HepG2 (cell line): ENCODE data around the gene RPP21. TPM values are rescaled to one million over a fixed set of nuclear protein-coding genes. Genes with fewer than 3 reads are reported as not detected.

Experiments used
- ATAD3A ChIP-seq: sonication (generic); formaldehyde crosslinking; IDR thresholded peaks from 2 replicates; pipeline ENCODE4 v1.4.0; 2020; ENCODE audit warnings: missing genetic modification reagents
- ATF2 ChIP-seq: sonication (generic); formaldehyde crosslinking; IDR thresholded peaks from 2 replicates; pipeline ENCODE4 v1.4.0; 2020; ENCODE audit warnings: missing genetic modification reagents
- ATF7 ChIP-seq, 2 experiments: fragments of 450-650 bp in 1 of 2; sonication (generic) in 1 of 2; formaldehyde crosslinking in 1 of 2; IDR thresholded peaks; 2 replicates each; pipeline versions ENCODE4 v1.4.0 to v1.6.1; 2016 to 2020; ENCODE audit warnings: antibody characterized with exemption in 1 of 2, mild to moderate bottlenecking in 1 of 2, missing genetic modification reagents in 1 of 2
- CBX1 ChIP-seq: IDR thresholded peaks from one replicate; pipeline ENCODE4 v1.6.1; 2016; ENCODE audit warnings: antibody characterized with exemption, low read depth
- KAT7 ChIP-seq: IDR thresholded peaks from 2 replicates; pipeline ENCODE4 v1.6.1; 2018; ENCODE audit warnings: borderline replicate concordance, missing compliant biosample characterization
- PATZ1 ChIP-seq: sonication (generic); formaldehyde crosslinking; IDR thresholded peaks from 2 replicates; pipeline ENCODE4 v1.4.0; 2020; ENCODE audit warnings: missing genetic modification reagents
- RERE ChIP-seq: IDR thresholded peaks from 2 replicates; pipeline ENCODE4 v1.6.1; 2016; ENCODE audit warnings: low read depth, missing genetic modification reagents, missing compliant biosample characterization
- SNAI1 ChIP-seq: sonication (generic); formaldehyde crosslinking; IDR thresholded peaks from 2 replicates; pipeline ENCODE4 v1.5.0; 2020; ENCODE audit warnings: mild to moderate bottlenecking, missing genetic modification reagents, borderline replicate concordance
- TEAD3 ChIP-seq: optimal IDR thresholded peaks from 2 replicates; pipeline ENCODE3; 2016; ENCODE audit warnings: borderline replicate concordance
- USF2 ChIP-seq, 2 experiments: sonication (generic) in 1 of 2; formaldehyde crosslinking in 1 of 2; IDR thresholded peaks; 2 replicates each; pipeline versions ENCODE4 v1.5.1 to v1.6.1; 2011 to 2020; ENCODE audit warnings: borderline replicate concordance in 1 of 2, low read depth in 1 of 2, low read length in 1 of 2, mild to moderate bottlenecking in 1 of 2, missing genetic modification reagents in 1 of 2, moderate library complexity in 1 of 2
- ZFP90 ChIP-seq: sonication (generic); formaldehyde crosslinking; IDR thresholded peaks from 2 replicates; pipeline ENCODE4 v1.8.0; 2022; ENCODE audit warnings: missing genetic modification reagents, mild to moderate bottlenecking, inconsistent platforms, borderline replicate concordance
- ZMYM3 ChIP-seq: sonication (generic); formaldehyde crosslinking; IDR thresholded peaks from 2 replicates; pipeline ENCODE4 v1.5.1; 2020; ENCODE audit warnings: mild to moderate bottlenecking, missing genetic modification reagents
- ZNF329 ChIP-seq: sonication (generic); formaldehyde crosslinking; IDR thresholded peaks from 2 replicates; pipeline ENCODE4 v1.9.0; 2021; ENCODE audit warnings: low read depth, mild to moderate bottlenecking, missing genetic modification reagents
- ZNF605 ChIP-seq: sonication (generic); formaldehyde crosslinking; IDR thresholded peaks from 2 replicates; pipeline ENCODE4 v1.8.0; 2022; ENCODE audit warnings: mild to moderate bottlenecking, missing genetic modification reagents
- ZNF776 ChIP-seq: sonication (generic); formaldehyde crosslinking; IDR thresholded peaks from 2 replicates; pipeline ENCODE4 v1.4.0; 2020; ENCODE audit warnings: mild to moderate bottlenecking, missing genetic modification reagents
- polyA plus RNA-seq, 8 experiments: library from polyadenylated mRNA; depleted of rRNA in 3 of 8; stranded (reverse) in 7 of 8; unstranded in 1 of 8; fragments of >200 nt; fragmentation: Illumina TruSeq in 4 of 8; extraction: Trizol in 4 of 8; gene quantifications; 2 replicates each; pipeline versions ENCODE4 v1.2.1 to v1.2.3, GENCODE V29; 2011 to 2016; ENCODE audit warnings: low read depth in 4 of 8, missing spikeins in 1 of 8, mixed read lengths in 1 of 8; ENCODE audit not compliant: insufficient read depth in 1 of 8
- total RNA-seq, 5 experiments: library from RNA; depleted of rRNA; stranded (reverse); fragments of >200 nt; fragmentation: Illumina TruSeq; extraction: Trizol; gene quantifications; 2 replicates each; pipeline ENCODE4 v1.2.3, GENCODE V29; 2016; ENCODE audit warnings: low read depth in 1 of 5

The RPP21 gene
- total and polyA plus RNA-seq, 2 of the 13 experiments (the other 11 are each of a cell fraction or from before 2014, with no cell fraction given), result 53.1 to 72.3 TPM

GRCh38 chr6:30344868-30345671, at the start of gene RPP21 (continued):
- TF ChIP-seq ATF7 (IDR thresholded peaks at IDR 0.05) (no peak), ATF7 (CRISPR knock-in tag; IDR thresholded peaks at IDR 0.05) (no peak), PATZ1 (CRISPR knock-in tag) (peak; percentile 88), SNAI1 (CRISPR knock-in tag) (no peak), CBX1 (no peak), ATF2 (CRISPR knock-in tag) (peak; percentile 65; the same call in 1 of the 2 replicates), ZNF605 (no peak), USF2 (IDR thresholded peaks at IDR 0.05; ENCODE audit: low read depth, low read length) (no peak), USF2 (CRISPR knock-in tag; IDR thresholded peaks at IDR 0.05; ENCODE audit: borderline replicate concordance) (no peak; the same call in 1 of the 2 replicates), ZNF329 (CRISPR knock-in tag) (peak; percentile 78), TEAD3 (CRISPR knock-in tag) (peak; percentile 70), ATAD3A (0 out of 2 replicates have a peak, but pooled peaks have one; percentile 79), RERE (peak; percentile 52; the same call in 1 of the 2 replicates), ZFP90 (CRISPR knock-in tag) (peak; percentile 87), ZNF776 (CRISPR knock-in tag) (peak; percentile 87; the same call in 1 of the 2 replicates), ZMYM3 (no peak), KAT7 (peak; percentile 83; the same call in 1 of the 2 replicates)
